Suprapubic skin (tissue), 4 donors: Measurements from ENCODE around the gene IDNK. TPM values are rescaled to one million over a fixed set of nuclear protein-coding genes. Genes with fewer than 3 reads are reported as not detected.

Source experiments
- DNase-seq, 2 donors: peaks; one replicate each; pipeline ENCODE4 v3.0.0-alpha.2; 2019; ENCODE audit warnings: low spot score in 2 of 2
- H3K27ac ChIP-seq: fragments of 200-600 bp; sonication (generic); one replicate; pipeline ENCODE4 v1.5.1; 2019
- H3K27me3 ChIP-seq: fragments of 200-600 bp; sonication (generic); one replicate; pipeline ENCODE4 v1.5.1; 2019
- H3K36me3 ChIP-seq: fragments of 200-600 bp; sonication (generic); one replicate; pipeline ENCODE4 v1.5.1; 2019
- H3K4me1 ChIP-seq: fragments of 200-600 bp; sonication (generic); one replicate; pipeline ENCODE4 v1.5.1; 2019
- H3K4me3 ChIP-seq: fragments of 200-600 bp; sonication (generic); one replicate; pipeline ENCODE4 v1.5.1; 2019; ENCODE audit warnings: mild to moderate bottlenecking
- H3K9me3 ChIP-seq: fragments of 200-600 bp; sonication (generic); one replicate; pipeline ENCODE4 v1.5.1; 2019
- EP300 ChIP-seq: sonication (generic); formaldehyde crosslinking; IDR thresholded peaks from one replicate; pipeline ENCODE4 v1.6.1; 2017; ENCODE audit warnings: antibody characterized with exemption
- POLR2A ChIP-seq, 2 donors: fragments of 450-650 bp; IDR thresholded peaks; one replicate each; pipeline ENCODE4 v1.6.1; 2017; ENCODE audit warnings: antibody characterized with exemption in 2 of 2, mild to moderate bottlenecking in 2 of 2, moderate library complexity in 2 of 2
- POLR2AphosphoS5 ChIP-seq, 3 donors: sonication (generic); formaldehyde crosslinking; IDR thresholded peaks; one replicate each; pipeline ENCODE4 v1.6.1; 2017; ENCODE audit warnings: antibody characterized with exemption in 3 of 3
- WGBS: methylation state at CpG from one replicate; pipeline ENCODE4 v1.1.5; 2018; 5-methylcytosine and 5-hydroxymethylcytosine counted together
- total RNA-seq, 4 donors: library from RNA; depleted of rRNA; stranded (reverse); fragments of >200 nt; gene quantifications; one replicate each; pipeline ENCODE4 v1.1.0, GENCODE V29; 2016
- TF ChIP-seq, protein P1 (sequence below), 2 donors: fragments of 200-600 bp in 1 of 2; fragments of 450-650 bp in 1 of 2; sonication (generic) in 1 of 2; IDR thresholded peaks; one replicate each; pipeline ENCODE4 v1.5.1; 2016 to 2019; ENCODE audit warnings: antibody characterized with exemption in 2 of 2, mild to moderate bottlenecking in 1 of 2, moderate library complexity in 1 of 2

IDNK gene
- total RNA-seq, 4 donors from 2014 or later: 3.1 to 10.2 (median 5.8) TPM

DNA sequence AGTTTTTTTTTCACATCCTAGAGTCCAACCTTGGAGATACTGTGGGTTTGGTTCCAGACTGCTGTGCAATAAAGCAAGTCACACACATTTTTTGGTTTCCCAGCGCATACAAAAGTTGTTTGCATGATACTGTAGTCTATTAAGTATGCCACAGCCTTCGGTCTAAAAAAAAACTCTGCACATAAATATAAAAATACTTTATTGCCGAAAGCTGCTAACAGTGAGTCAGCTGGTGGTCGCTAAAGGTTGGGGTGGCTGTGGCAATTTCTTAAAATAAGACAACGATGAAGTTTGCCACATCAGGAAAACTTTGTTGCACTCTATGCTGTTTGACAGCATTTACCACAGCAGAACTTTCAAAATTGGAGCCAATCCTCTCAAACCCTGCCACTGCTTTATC is 47.4 kb downstream of the IDNK start:
- Histone ChIP-seq H3K27me3 (no peaks in the 10 kb centered on the region), H3K36me3 (peaks cover 56% of the 10 kb centered on the region)
- DNase-seq: no peak

DNA sequence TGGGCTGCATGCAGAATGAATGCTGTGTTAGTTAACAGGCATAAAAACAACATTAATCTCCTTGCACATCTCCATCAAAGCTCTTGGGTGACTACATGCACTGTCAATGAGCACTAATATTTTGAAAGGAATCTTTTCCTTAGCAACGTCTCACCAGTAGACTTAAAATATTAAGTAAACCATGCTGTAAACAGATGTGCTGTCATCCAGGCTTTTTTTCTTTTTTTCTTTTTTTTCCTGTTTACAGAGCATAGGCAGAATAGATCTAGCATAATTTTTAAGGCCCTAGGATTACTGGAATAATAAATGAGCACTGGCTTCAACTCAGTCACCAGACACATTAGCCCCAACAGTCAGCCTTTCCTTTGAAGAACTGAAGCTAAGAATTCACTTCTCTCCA is 48.5 kb downstream of the IDNK start:
- Histone ChIP-seq H3K27me3 (no peaks in the 10 kb centered on the region), H3K9me3 (no peaks in the 10 kb centered on the region), H3K4me1 (no peaks in the 10 kb centered on the region), H3K4me3 (no peak overlapping the region), H3K27ac (no peak overlapping the region), H3K36me3 (peaks cover 57% of the 10 kb centered on the region)
- 47% methylated on average over 1 of the region's 1 CpG for WGBS
- no peak for DNase-seq
- TF ChIP-seq POLR2A (IDR thresholded peaks at IDR 0.05): no peak
- no peak for TF ChIP-seq POLR2AphosphoS5 (IDR thresholded peaks at IDR 0.05)
- TF ChIP-seq EP300: no peak
- TF ChIP-seq, protein P1, sequence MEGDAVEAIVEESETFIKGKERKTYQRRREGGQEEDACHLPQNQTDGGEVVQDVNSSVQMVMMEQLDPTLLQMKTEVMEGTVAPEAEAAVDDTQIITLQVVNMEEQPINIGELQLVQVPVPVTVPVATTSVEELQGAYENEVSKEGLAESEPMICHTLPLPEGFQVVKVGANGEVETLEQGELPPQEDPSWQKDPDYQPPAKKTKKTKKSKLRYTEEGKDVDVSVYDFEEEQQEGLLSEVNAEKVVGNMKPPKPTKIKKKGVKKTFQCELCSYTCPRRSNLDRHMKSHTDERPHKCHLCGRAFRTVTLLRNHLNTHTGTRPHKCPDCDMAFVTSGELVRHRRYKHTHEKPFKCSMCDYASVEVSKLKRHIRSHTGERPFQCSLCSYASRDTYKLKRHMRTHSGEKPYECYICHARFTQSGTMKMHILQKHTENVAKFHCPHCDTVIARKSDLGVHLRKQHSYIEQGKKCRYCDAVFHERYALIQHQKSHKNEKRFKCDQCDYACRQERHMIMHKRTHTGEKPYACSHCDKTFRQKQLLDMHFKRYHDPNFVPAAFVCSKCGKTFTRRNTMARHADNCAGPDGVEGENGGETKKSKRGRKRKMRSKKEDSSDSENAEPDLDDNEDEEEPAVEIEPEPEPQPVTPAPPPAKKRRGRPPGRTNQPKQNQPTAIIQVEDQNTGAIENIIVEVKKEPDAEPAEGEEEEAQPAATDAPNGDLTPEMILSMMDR (IDR thresholded peaks at IDR 0.05): no peak

More for the DNA sequence above, 47.4 kb downstream of the IDNK start:
- H3K4me1 ChIP-seq: no peaks in the 10 kb centered on the region
- no peak overlapping the region for H3K4me3 ChIP-seq
- 82% methylated on average over 5 of the region's 5 CpGs for WGBS
- H3K27ac ChIP-seq: no peak overlapping the region
- TF ChIP-seq POLR2A (IDR thresholded peaks at IDR 0.05) (no peak), EP300 (no peak), POLR2AphosphoS5 (IDR thresholded peaks at IDR 0.05) (no peak)
- TF ChIP-seq, protein P1 (IDR thresholded peaks at IDR 0.05): no peak
- H3K9me3 ChIP-seq: no peaks in the 10 kb centered on the region

DNA sequence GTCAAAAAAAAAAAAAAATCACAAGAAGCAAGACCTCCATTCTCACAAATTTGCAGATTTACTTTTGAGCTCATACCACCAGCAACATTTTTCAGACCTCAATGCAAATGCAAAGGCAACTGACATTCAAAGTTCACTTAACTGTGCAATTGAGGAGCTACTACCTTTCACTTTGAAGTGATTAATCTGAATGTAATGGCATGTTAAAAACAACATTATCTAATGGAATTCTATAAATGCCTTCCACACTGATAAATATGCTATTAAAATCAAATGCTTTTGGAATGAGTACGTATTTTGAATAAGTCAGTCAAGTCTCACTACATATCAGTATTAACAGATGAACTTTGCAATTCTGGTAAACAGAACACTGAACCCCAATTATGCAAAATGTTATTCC is 52.5 kb downstream of the IDNK start:
- TF ChIP-seq EP300: no peak
- TF ChIP-seq POLR2AphosphoS5 (IDR thresholded peaks at IDR 0.05): no peak
- TF ChIP-seq, protein P1 (IDR thresholded peaks at IDR 0.05): no peak
- no peak for TF ChIP-seq POLR2A (IDR thresholded peaks at IDR 0.05)
- Histone ChIP-seq H3K36me3 (peaks cover 84% of the 10 kb centered on the region), H3K4me3 (no peak overlapping the region), H3K4me1 (no peaks in the 10 kb centered on the region), H3K27ac (no peak overlapping the region), H3K27me3 (no peaks in the 10 kb centered on the region), H3K9me3 (no peaks in the 10 kb centered on the region)
- WGBS: 88% methylated on average over 1 of the region's 1 CpG
- DNase-seq: no peak

DNA sequence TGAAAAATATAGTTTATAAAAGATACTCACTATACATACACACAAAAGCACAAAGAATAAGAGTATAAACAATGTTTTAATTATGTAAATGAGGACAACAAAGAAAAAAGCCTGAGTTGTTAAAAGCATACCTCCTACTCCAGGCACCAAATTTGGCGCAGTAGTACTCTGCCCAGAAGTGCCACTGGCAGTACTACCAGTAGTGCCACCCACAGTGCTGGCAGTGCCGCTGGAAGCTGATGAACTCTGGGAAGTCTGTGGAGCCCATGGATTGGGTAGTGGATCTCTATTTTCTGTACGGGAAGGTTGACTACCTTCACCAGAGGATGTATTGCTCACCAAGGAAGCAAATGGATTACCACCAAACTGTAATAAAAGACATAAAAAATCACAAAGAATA is 54.7 kb downstream of the IDNK start:
- no peaks in the 10 kb centered on the region for H3K27me3 ChIP-seq
- H3K27ac ChIP-seq: no peak overlapping the region
- H3K36me3 ChIP-seq: peaks cover 84% of the 10 kb centered on the region
- no peaks in the 10 kb centered on the region for H3K9me3 ChIP-seq
- TF ChIP-seq POLR2A (IDR thresholded peaks at IDR 0.05) (no peak), POLR2AphosphoS5 (IDR thresholded peaks at IDR 0.05) (no peak), EP300 (no peak)
- TF ChIP-seq, protein P1 (IDR thresholded peaks at IDR 0.05): no peak
- no peaks in the 10 kb centered on the region for H3K4me1 ChIP-seq
- no peak overlapping the region for H3K4me3 ChIP-seq
- no peak for DNase-seq
- 87% methylated on average over 3 of the region's 3 CpGs for WGBS

DNA sequence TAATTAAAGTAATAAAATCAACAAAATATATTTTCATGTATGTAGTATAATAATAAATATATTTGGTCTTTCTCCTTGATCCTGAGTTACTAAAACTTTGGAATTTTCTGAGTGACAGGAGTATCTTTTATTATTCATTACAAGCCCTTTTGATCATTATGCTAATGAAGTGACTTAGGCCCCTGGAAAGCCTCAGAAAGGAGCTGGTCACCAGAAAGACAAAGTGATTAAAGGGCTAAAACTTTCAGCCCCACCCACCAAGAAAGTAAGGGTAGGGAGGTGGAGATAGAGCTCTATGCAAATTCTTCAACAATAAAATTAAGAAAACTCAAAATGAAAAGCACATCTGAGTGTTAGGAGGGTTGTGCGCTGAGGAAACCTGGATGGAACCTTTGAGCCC is 57.3 kb downstream of the IDNK start:
- H3K4me1 ChIP-seq: peaks cover 5% of the 10 kb centered on the region
- TF ChIP-seq, protein P1 (IDR thresholded peaks at IDR 0.05): no peak
- no peak for TF ChIP-seq POLR2A (IDR thresholded peaks at IDR 0.05)
- TF ChIP-seq POLR2AphosphoS5 (IDR thresholded peaks at IDR 0.05): no peak
- no peak for TF ChIP-seq EP300
- no peaks in the 10 kb centered on the region for H3K9me3 ChIP-seq
- peaks cover 69% of the 10 kb centered on the region for H3K36me3 ChIP-seq
- 97% methylated on average over 1 of the region's 1 CpG for WGBS
- no peak overlapping the region for H3K4me3 ChIP-seq
- no peaks in the 10 kb centered on the region for H3K27me3 ChIP-seq
- no peak overlapping the region for H3K27ac ChIP-seq
- DNase-seq: no peak
